NCI-H446 treated with DMSO at 0.1 percent for 48 hours (cell line): ENCODE results near the gene SERPINF2.
"Not testable (repeated sequence)": the region's sequence is repeated elsewhere in the genome, so short reads cannot be mapped to it uniquely, and the experiment has no call there.

Source experiments
- DNase-seq: peaks from one replicate; lab custom pipeline; 2025; lab: John Stamatoyannopoulos, UW

Gene SERPINF2

DNA sequence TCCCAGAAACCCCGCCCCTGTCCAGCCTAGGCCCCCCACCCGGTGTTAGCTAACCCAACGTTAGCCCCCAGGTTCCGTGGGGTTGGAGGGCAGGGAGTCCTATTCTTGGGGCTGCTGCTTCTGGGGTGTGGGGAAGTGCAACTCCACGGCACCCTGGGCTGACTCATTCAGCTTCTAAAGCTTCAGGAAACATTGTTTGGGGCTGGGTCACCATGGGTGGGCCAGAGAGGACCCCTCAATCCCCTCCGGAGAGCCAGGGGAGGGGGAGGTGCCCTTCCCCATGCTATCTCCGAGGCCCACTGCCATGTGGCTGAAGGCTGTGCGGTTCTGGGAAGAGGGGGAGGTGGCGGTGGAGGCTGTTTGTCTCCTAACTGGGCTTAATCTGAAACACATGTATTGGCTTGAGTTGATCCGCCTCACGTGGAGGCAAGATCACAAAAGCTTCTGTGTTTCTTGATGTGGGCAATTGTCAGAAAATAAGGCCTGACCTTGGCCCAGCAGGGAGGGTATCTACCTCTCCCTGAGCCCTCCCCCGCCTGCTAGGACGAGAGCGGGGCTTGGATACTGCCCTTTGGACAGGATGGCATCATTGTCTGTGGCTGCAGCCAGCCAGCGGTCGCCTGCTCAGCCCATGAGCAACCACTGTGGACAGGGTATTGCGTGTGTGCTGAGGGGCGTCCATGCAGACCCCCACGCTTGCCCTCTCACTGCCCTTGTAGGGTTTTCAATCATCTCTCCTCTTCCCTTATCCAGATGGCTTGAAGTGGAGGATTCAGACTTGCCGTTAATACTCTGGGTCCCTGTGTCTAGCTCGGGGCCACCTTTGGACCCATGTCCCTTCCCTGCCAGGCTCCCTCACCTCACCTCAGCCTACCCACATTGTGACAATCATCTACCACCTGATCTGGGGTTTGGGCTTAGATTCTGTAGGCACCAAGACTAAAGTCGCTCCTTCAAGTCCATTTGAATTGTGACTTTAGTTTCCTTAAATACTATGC lies 20.5 kb downstream of the SERPINF2 start:
- DNase-seq: no peak

DNA sequence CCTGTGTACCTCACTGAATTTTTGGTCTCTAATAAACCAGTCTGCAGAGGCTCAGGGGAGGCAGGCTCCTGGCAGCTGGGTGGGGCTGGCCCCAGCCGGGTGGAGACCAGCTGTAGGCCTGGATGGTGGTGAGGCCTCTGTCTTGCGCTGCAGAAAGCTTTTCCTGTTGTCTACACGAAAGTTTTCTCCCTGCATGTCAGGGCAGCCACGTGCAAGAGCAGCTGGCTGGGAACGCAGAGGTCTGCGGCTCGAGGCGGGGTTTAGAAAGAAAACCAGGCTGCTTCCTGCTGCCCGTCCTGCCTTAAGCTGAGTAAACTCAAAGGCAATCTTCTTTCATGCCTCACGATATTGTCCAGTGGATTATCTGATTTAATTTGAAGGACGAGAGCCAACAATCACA lies 21.6 kb downstream of the SERPINF2 start:
- DNase-seq: no peak

DNA sequence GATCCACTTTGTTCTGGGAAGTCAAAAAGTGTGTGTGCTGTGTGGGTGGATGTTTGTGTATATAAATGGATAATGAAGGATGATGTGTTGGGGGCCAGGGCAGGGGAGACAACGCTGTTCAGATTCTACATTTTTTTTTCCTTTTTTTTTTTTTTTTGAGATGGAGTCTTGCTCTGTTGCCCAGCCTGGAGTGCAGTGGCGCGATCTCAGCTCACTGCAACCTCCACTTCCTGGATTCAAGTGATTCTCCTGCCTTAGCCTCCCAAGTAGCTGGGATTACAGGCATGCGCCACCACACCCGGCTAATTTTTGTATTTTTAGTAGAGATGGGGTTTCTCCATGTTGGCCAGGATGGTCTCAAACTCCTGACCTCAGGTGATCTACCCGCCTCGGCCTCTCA lies 22.0 kb downstream of the SERPINF2 start:
- not testable (repeated sequence) for DNase-seq

- no peak for DNase-seq
These were observed 22.9 kb downstream of the SERPINF2 start for GRCh38 chr17:1765576-1765975.

GRCh38 chr17:1766382-1767135 lies 23.9 kb downstream of the SERPINF2 start:
- no peak for DNase-seq

- DNase-seq: no peak
These were observed 24.7 kb downstream of the SERPINF2 start for GRCh38 chr17:1767358-1767757.

GRCh38 chr17:1769822-1770477 lies 27.3 kb downstream of the SERPINF2 start:
- DNase-seq: no peak

DNA sequence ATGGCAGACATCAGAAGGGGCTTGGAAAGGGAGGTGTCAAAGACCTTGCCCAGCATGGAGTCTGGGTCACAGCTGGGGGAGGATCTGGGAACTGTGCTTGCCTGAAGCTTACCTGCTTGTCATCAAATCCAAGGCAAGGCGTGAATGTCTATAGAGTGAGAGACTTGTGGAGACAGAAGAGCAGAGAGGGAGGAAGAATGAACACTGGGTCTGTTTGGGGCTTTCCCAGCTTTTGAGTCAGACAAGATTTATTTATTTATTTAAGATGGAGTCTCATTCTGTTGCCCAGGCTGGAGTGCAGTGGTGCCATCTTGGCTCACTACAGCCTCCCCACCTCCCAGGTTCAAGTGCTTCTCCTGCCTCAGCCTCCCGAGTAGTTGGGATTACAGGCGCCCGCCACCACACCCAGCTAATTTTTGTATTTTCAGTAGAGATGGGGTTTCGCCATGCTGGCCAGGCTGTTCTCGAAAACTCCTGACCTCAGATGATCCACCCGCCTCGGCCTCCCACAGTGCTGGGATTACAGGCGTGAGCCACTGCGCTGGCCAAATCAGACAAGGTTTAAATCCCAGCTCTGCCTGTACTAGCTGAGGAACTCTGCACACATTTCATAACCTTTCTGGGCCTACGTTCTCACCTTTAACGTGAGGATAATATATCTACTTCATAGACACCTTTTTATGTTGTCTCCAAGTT lies 30.5 kb downstream of the SERPINF2 start:
- DNase-seq: not testable (repeated sequence)

DNA sequence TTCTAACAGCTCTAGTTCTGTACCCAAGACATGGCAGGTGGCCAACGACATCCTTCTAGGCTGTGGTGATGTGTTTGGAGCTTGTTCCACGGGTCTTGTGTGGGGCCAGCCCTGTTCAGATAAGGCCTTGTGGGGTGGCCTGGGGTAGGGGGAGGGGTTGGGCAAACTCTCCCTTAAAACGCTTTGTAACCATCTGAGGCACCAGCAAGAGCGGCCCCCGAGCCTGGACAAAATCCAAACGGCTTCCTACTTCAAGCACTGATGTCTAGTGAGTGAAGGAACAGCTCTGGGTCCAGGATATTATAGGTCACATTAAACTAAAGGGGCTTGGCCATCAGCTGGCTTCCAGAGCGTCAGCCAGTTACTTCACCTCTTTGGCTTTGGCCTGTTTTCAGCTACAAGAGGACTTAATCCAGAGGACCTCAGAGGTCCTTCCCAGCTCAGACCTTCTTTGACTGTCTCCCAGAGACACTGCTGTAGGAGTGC lies 31.1 kb downstream of the SERPINF2 start:
- DNase-seq: no peak

- no peak for DNase-seq
These were observed 31.9 kb downstream of the SERPINF2 start for GRCh38 chr17:1774390-1775176.

DNA sequence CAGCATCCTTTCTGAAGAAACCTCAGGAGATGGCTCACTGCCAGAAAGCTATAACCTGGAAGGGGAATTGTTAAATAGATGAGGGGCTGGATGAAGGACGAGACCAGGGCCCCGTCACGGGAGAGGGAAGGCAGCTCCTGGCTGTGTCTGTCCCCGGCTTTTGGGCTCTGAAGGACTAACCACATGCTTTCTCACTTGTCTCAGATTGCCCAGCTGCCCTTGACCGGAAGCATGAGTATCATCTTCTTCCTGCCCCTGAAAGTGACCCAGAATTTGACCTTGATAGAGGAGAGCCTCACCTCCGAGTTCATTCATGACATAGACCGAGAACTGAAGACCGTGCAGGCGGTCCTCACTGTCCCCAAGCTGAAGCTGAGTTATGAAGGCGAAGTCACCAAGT lies 33.7 kb downstream of the SERPINF2 start:
- no peak for DNase-seq

DNA sequence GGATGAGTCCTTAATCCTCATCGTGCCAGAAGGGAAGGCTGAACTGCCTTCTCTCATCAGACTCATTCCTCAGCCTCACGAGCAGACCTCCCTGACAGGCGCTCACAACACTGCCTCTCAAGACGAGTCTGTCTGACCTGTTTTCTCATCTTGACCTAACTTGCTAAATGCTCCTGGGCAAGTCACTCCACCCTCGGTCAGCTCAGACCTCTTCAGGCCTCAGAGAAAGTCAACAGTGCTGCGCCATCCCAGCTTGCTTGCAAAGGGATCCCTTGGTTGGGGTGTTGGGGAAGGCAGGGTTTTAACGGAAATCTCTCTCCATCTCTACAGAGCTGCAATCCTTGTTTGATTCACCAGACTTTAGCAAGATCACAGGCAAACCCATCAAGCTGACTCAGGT lies 34.2 kb downstream of the SERPINF2 start:
- DNase-seq: no peak

- no peak for DNase-seq
These were observed 37.0 kb downstream of the SERPINF2 start for GRCh38 chr17:1779571-1780131.

DNA sequence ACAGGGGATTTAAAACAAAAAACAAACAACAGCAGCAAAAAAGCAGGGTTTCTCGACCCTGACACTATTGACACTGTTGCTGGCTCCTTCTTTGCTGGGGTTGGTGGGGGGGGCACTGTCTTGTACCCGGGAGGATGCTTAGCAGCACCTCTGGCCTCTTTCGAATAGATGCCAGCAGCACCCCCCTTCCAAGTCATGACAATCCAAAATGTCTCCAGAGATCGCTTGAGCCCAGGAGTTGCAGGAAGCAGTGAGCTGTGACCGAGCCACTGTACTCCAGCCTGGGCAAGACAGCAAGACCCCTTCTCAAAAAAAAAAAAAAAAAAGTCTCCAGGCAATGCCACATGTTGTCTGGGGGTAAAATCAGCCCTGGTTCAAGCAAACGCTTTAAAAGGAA lies 39.5 kb downstream of the SERPINF2 start:
- no peak for DNase-seq

DNA sequence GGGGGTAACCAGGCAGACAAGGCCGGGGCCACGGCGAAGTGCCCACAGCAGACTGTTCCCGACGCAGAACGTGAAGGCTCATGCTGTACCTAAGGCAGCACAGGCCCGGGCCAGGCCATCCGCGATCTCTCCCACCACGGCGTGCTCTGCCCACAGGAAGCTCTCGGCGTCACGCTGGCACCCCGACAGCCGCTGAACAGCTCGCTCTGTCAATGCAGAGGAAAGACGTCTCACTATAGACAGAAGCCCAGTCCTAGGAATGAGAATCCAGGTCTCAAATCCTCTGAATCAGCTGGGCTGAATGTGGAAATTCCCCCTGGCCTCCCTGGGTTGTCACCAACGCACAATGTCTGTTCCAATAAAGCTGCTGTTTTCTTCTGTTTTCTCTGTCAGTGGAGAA lies 40.6 kb downstream of the SERPINF2 start:
- no peak for DNase-seq

GRCh38 chr17:1783834-1784611 lies 41.4 kb downstream of the SERPINF2 start:
- DNase-seq: no peak

GRCh38 chr17:1785930-1786329 lies 43.3 kb downstream of the SERPINF2 start:
- no peak for DNase-seq

GRCh38 chr17:1786708-1787107 lies 44.0 kb downstream of the SERPINF2 start:
- DNase-seq: no peak

DNA sequence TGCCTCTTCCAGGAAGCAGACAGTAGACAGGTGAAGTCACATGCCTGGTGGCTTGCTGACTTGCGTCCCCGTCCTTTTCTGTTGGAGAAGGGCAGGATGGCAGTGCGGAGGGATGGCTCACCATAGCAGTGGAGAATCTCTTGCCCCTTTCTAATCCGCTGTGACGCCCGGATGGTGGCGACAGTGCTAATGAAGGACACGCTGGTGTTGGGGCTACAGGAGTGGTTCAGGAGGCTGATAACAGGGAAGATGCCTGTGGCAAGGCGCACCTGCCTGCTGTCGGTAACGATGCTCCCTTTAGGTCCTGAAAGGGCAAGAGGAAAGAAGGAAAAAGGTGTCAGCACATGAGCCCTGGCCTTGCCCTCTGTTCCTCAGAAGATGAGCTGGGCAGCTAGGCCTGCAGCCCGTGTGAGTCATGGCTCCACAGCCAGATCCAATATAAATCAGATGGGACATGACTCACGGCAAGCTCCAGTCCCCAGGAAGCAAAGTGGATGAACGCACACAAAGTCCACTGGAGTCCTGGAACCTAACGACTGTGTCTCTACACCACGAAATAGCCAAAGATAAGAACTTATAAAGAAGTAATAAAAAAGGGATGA lies 44.7 kb downstream of the SERPINF2 start:
- DNase-seq: no peak
